ENCODE data around the gene LOXHD1.

Gene LOXHD1

DNA sequence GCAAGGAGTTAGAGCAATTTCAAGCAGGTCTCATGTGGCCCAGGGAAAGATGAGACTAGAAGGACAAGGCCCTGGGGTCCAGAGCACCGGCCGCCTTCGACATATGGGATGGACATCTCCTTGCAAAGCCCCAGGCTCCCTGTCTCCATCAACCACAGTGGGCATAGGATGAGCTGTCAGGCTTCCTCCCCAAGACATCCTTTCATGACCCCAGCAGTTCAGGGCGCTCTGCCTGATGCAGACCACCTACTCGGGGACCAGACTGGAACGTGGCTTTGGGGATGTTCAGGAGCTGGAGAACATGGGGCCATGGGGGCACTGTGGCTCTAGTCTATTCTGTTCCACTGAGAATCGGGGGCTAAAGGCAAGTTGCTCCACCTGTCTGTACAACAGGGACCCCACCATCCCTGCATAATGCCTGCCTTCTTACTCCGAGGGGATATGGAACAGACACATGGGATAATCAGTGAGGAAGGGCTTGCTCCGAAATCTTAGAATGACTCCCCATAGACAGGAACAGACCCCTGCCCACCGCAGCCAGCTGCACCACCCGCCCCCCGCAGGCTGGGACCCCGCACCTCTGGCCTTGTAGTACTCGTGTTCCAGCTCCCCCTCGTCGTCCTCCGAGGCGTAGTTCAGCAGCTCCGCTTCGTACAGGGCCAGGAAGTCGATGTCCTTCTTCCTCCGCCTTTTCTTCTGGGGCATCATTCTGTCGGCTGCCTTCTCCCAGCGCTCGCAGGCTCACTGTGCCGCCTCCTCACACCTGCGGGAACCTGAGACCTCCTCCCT is 500 bp downstream of the LOXHD1 start:
- intact Hi-C loops (cut with micrococcal nuclease) = loop anchor here (10.0 kb wide), 1 partner anchor 482 kb away; a partner anchor contains a TSS
- Mint-ChIP-seq H3K27ac (no peak overlapping the region), H3K9me3 (no peaks in the 10 kb centered on the region), H3K27me3 (no peaks in the 10 kb centered on the region), H3K4me1 (ENCODE audit: low read depth) (no peaks in the 10 kb centered on the region), H3K36me3 (ENCODE audit: low read depth) (no peaks in the 10 kb centered on the region), H3K4me3 (no peak overlapping the region)

DNA sequence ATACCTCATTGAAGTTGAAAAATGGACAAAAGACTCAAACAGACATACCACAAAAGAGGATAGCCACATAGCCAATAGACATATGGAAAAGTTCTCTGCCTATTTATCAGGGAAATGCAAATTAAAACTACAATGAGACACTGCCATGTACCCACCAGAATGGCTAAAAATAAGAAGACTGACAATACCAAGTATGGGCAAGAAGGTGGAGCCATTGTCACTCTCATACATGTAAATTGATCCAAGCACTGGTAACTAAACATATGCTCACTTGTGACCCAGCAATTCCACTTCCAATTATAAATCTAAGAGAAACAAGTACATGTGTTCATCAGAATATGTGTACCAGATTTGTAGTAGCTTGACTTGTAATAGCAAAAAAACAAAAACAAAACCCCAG is 4.6 kb downstream of the LOXHD1 start:
- H3K27ac Mint-ChIP-seq = no peak overlapping the region
- H3K4me1 Mint-ChIP-seq (ENCODE audit: low read depth) = no peaks in the 10 kb centered on the region
- no peak overlapping the region for H3K4me3 Mint-ChIP-seq
- H3K36me3 Mint-ChIP-seq (ENCODE audit: low read depth) = no peaks in the 10 kb centered on the region
- H3K9me3 Mint-ChIP-seq = no peaks in the 10 kb centered on the region
- intact Hi-C loops (cut with micrococcal nuclease) = loop anchor here (10.0 kb wide), 1 partner anchor 478 kb away; a partner anchor contains a TSS
- H3K27me3 Mint-ChIP-seq = peaks cover 1% of the 10 kb centered on the region

DNA sequence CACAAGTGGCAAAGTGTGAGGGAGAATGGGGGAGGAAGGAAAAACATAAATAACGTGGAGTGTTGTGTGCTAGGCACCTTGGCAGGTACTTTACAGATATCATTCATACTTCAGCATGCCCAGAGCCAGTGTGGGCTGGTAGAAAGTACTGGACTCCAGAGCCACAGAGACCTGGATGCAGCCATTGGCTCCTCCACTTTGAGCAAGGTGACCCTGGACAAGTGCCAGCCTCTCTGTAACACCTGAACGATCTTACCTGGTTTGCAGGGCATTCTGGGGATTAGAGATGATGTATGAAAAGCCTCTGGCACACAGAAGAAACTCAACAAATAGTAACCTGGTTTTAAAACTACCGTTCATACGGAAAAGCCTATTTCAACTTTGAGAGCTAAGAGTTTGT is 6.3 kb downstream of the LOXHD1 start:
- Mint-ChIP-seq H3K9me3 (no peaks in the 10 kb centered on the region), H3K27me3 (peaks cover 1% of the 10 kb centered on the region), H3K4me1 (ENCODE audit: low read depth) (no peaks in the 10 kb centered on the region), H3K4me3 (no peak overlapping the region), H3K36me3 (ENCODE audit: low read depth) (no peaks in the 10 kb centered on the region), H3K27ac (no peak overlapping the region)
- intact Hi-C loops (cut with micrococcal nuclease) = loop anchor here (10.0 kb wide), 1 partner anchor 476 kb away; a partner anchor contains a TSS

DNA sequence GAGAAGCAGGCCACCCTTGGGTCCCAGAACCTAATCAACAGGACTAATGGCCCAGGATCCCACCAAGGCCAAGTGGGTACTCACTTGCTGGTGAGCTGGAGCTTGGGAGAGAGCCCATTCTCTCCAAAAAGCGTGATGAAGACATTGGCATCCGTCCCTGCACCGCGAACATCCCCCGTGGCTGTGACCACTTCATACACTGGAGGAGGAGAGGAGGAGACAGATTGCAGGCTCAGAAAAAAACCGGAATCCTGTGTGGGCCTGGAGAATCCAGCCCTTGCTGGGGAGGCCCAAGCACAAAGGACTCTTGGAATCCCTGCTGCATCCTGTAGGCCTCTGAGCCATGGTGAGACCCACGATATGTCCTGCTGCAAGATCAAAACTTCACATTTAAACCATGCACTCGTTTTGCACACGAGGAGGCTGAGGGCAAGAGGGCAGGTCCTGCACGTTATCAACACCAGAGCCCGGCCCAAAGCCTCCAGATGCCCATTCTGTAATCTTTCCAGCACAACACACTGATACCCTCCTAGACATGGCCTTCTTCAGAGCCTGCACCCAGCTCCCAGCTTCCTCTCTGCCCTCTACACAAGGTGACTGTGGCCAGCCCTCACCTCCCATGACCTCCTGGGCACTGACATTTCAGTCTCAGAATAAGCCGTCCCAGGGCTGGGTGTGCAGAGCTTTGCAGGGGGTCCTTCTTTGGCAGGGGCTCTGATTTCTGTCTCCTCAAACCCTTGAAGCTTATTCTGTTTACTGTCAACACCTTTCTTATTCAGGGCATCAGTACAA is 7.8 kb downstream of the LOXHD1 start:
- Mint-ChIP-seq H3K9me3 (no peaks in the 10 kb centered on the region), H3K36me3 (ENCODE audit: low read depth) (no peaks in the 10 kb centered on the region), H3K4me3 (no peak overlapping the region), H3K4me1 (ENCODE audit: low read depth) (no peaks in the 10 kb centered on the region), H3K27me3 (peaks cover 1% of the 10 kb centered on the region), H3K27ac (no peak overlapping the region)
- intact Hi-C loops (cut with micrococcal nuclease) = no loop called here

DNA sequence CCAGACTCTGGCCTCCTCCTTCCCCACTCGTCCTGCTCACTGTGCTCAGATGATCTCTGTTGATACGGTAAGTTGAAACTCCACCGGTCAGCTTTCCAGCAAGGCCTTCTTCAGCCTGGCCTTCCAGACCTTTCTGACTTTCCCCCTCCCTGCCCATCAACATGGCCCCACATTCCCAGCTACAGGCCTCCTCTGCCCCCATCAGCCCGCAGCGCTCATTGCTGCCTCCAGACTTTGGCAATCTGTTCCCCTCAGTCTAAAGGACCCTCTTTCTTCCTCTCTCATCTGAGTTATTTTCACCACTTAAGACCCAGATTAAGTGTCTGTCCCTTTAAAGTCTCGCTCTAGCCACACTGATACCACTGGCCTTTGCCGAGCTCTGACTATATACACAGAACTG is 10.6 kb downstream of the LOXHD1 start:
- intact Hi-C loops (cut with micrococcal nuclease) = no loop called here
- Mint-ChIP-seq H3K27ac (no peak overlapping the region), H3K27me3 (peaks cover 1% of the 10 kb centered on the region), H3K36me3 (ENCODE audit: low read depth) (no peaks in the 10 kb centered on the region), H3K4me1 (ENCODE audit: low read depth) (no peaks in the 10 kb centered on the region), H3K4me3 (no peak overlapping the region), H3K9me3 (no peaks in the 10 kb centered on the region)

DNA sequence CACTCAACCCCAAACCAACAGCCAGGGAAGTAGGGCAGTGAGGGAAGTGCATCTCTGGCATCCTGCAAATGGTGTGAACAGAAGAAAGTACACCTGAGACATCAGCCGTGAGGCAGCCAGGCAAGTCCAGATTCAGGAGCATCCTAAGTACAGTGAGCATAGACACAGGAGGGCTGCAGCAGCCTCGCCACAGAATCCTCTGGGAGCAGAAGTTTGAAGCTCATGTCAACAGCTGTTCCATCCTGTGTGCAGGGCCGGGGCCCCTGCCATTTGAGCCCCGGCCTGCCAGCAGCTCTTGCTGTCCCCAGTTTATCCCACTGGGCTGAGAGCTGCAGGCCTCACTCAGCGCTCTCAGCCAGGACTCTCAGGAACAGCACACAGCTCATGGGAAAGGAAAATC is 14.5 kb downstream of the LOXHD1 start:
- no peak overlapping the region for H3K4me3 Mint-ChIP-seq
- intact Hi-C loops (cut with micrococcal nuclease) = no loop called here
- H3K27me3 Mint-ChIP-seq = no peaks in the 10 kb centered on the region
- no peaks in the 10 kb centered on the region for H3K36me3 Mint-ChIP-seq (ENCODE audit: low read depth)
- no peaks in the 10 kb centered on the region for H3K9me3 Mint-ChIP-seq
- H3K27ac Mint-ChIP-seq = no peak overlapping the region
- no peaks in the 10 kb centered on the region for H3K4me1 Mint-ChIP-seq (ENCODE audit: low read depth)

DNA sequence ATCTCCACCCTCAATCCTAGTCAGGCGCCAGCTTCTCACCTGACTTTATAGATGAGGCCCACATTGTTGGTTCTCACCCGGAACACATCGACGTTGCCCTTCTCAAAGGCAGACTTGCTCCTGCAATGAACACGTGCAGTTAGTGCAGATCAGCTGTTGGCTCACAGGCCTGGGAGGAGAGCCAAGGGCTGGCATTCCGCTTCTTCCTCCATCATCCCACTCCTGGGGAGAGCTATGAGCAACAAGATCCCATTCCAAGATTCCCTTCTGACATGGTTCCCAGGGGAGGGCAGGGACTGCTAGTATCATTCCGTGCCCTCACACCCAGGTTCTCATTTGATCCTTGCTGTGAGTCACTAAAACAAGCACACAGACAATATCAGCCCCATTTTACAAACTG is 15.1 kb downstream of the LOXHD1 start:
- no peak overlapping the region for H3K4me3 Mint-ChIP-seq
- no peak overlapping the region for H3K27ac Mint-ChIP-seq
- no peaks in the 10 kb centered on the region for H3K27me3 Mint-ChIP-seq
- H3K9me3 Mint-ChIP-seq = no peaks in the 10 kb centered on the region
- no peaks in the 10 kb centered on the region for H3K36me3 Mint-ChIP-seq (ENCODE audit: low read depth)
- no peaks in the 10 kb centered on the region for H3K4me1 Mint-ChIP-seq (ENCODE audit: low read depth)
- intact Hi-C loops (cut with micrococcal nuclease) = no loop called here

DNA sequence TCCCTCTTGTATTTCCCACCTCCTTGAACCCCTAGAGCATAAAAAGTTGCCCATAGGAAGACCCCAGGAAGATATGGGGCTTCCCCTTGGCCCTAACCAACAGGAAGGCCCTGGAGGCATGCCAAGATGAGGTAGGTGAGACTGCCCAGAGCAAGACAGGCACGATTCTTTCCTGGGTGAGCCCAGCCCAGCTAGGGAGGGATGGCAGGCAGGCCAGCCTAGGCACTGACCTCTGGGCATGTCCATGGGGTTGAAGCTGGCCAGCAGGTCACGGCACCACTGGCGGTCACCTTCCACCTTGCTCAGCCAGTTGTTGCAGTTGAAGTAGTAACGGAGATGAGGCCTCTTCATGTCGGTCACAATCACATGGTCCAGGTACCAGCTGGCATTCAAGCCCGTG is 17.6 kb downstream of the LOXHD1 start:
- H3K9me3 Mint-ChIP-seq = no peaks in the 10 kb centered on the region
- H3K4me1 Mint-ChIP-seq (ENCODE audit: low read depth) = no peaks in the 10 kb centered on the region
- H3K27ac Mint-ChIP-seq = no peak overlapping the region
- intact Hi-C loops (cut with micrococcal nuclease) = no loop called here
- no peaks in the 10 kb centered on the region for H3K27me3 Mint-ChIP-seq
- H3K36me3 Mint-ChIP-seq (ENCODE audit: low read depth) = no peaks in the 10 kb centered on the region
- no peak overlapping the region for H3K4me3 Mint-ChIP-seq

DNA sequence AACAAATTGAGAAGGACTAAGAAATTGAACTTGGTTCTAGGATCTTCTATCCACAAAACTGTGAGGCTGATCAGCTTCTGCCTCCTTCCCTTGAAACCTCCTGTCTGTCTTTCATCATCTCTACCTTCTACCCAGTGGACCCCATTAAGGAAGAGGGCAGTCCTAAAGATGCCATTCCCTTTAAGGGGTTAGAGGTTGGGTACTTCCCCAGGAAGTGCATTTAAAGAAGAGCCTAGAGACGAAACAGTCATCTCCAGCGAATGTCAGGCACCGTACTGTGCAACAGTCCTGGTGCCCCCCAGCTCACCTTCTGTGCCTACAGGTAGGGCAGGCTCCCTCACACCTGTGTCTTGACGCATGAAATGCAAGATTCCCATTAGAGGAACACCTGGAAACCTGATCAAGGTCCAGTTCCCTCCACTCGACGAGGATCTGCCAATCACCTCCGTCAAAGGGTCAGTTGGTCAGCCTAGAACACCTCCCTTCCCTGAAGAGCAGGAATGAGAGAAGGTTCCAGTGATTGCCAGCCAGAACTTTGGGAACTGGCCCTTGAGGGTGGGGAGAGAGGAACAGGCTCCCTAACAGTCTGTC is 20.9 kb downstream of the LOXHD1 start:
- Mint-ChIP-seq H3K4me3 (no peak overlapping the region), H3K9me3 (no peaks in the 10 kb centered on the region), H3K27ac (no peak overlapping the region), H3K36me3 (ENCODE audit: low read depth) (no peaks in the 10 kb centered on the region), H3K4me1 (ENCODE audit: low read depth) (no peaks in the 10 kb centered on the region), H3K27me3 (no peaks in the 10 kb centered on the region)
- intact Hi-C loops (cut with micrococcal nuclease) = no loop called here

DNA sequence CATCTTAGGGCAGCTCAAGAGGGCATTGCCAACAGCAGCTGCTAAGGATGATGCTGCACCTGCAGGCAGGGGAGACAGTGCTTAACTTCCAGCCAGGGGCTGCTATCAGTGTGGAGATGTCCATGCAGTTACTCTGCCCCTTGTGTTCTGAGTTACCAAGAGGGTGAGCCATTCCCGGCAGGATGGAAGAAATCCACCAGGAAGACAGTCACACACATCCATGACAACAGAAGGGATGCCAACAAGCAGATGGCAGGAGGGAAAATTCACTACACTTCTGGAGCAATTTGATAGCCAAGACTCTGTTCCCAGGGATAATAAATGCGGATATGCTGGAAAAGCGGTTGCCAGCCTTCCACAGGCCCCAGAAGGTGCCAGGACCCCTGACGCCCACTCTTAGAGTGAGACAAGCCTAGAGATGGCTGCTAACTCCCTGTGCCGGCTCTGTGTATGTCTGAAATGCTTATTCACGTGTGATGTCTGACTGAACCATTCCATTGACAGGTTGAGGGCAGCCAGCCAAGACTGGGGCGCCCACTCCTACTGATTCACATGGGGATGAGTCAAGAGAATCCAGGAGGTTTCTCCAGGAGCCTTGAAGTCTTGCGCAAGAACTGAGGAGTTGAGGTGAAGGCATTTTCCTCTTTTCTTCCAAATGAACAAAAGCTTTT is 24.5 kb downstream of the LOXHD1 start:
- no peaks in the 10 kb centered on the region for H3K9me3 Mint-ChIP-seq
- no peak overlapping the region for H3K27ac Mint-ChIP-seq
- no peaks in the 10 kb centered on the region for H3K27me3 Mint-ChIP-seq
- H3K4me1 Mint-ChIP-seq (ENCODE audit: low read depth) = no peaks in the 10 kb centered on the region
- H3K36me3 Mint-ChIP-seq (ENCODE audit: low read depth) = no peaks in the 10 kb centered on the region
- no peak overlapping the region for H3K4me3 Mint-ChIP-seq
- intact Hi-C loops (cut with micrococcal nuclease) = no loop called here

DNA sequence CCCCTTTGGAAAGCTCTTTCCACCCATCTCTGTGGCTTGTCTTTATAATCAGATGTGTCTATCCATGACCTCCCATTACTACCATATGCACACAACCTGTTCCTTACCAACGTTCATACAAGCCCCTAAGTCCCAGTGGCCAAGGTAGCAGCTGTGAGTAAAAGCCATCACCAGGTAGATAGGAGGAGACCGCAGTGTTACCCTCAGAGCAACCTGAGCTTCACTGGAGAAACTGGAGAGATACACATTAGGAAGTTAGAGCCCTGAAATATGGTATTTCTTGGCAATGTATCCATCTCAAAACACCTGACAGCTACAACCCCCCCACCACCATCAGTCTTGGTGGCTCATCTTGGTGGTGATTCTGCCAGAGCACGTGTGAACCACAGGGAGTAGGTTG is 26.0 kb downstream of the LOXHD1 start:
- Mint-ChIP-seq H3K27ac (no peak overlapping the region), H3K27me3 (no peaks in the 10 kb centered on the region), H3K36me3 (ENCODE audit: low read depth) (no peaks in the 10 kb centered on the region), H3K4me1 (ENCODE audit: low read depth) (no peaks in the 10 kb centered on the region), H3K4me3 (no peak overlapping the region), H3K9me3 (no peaks in the 10 kb centered on the region)
- intact Hi-C loops (cut with micrococcal nuclease) = no loop called here

DNA sequence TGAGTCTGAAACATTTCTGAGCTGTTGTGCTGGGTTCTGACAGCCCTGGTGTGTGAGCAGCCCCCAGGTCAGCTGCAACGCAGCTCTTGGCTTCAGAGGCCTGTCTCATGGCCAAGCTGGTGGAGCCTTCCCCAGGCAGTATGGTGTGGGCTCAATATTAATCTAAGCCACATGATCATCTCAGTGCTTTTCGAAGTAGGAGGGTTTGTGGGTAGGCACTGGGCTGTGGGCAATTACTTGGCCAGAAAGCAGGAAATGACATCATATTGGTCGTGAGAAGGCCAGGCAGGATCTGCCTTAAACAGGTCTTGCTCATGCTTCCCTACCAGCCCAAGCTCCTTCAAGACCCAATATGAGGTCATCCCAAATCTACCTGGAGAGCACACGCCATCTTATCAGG is 26.9 kb downstream of the LOXHD1 start:
- no peaks in the 10 kb centered on the region for H3K27me3 Mint-ChIP-seq
- H3K4me1 Mint-ChIP-seq (ENCODE audit: low read depth) = no peaks in the 10 kb centered on the region

DNA sequence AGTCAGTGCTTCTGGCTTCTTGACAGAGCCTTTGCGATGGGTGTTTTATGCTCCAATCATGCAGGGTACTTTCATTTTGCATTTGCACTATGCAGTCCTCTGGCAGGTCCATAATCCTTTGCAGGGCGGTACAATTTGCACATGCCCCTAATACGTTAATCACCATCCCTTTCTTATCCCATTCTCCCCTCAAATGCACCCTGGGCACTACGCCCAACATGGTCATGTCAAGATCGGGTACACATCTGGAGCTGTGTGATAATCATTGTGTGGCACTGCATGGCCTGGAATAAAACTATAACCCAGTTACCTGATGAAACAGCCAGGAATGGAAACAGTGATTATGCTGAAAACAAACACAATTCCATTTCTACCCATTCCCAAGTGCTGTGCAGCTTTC is 27.7 kb downstream of the LOXHD1 start:
- H3K27me3 Mint-ChIP-seq = no peaks in the 10 kb centered on the region
- H3K9me3 Mint-ChIP-seq = no peaks in the 10 kb centered on the region
- no peak overlapping the region for H3K4me3 Mint-ChIP-seq
- H3K4me1 Mint-ChIP-seq (ENCODE audit: low read depth) = no peaks in the 10 kb centered on the region
- H3K27ac Mint-ChIP-seq = no peak overlapping the region
- intact Hi-C loops (cut with micrococcal nuclease) = no loop called here
- H3K36me3 Mint-ChIP-seq (ENCODE audit: low read depth) = no peaks in the 10 kb centered on the region

More for the DNA sequence above, 26.9 kb downstream of the LOXHD1 start:
- intact Hi-C loops (cut with micrococcal nuclease) = no loop called here
- Mint-ChIP-seq H3K36me3 (ENCODE audit: low read depth) (no peaks in the 10 kb centered on the region), H3K27ac (no peak overlapping the region), H3K9me3 (no peaks in the 10 kb centered on the region), H3K4me3 (no peak overlapping the region)

DNA sequence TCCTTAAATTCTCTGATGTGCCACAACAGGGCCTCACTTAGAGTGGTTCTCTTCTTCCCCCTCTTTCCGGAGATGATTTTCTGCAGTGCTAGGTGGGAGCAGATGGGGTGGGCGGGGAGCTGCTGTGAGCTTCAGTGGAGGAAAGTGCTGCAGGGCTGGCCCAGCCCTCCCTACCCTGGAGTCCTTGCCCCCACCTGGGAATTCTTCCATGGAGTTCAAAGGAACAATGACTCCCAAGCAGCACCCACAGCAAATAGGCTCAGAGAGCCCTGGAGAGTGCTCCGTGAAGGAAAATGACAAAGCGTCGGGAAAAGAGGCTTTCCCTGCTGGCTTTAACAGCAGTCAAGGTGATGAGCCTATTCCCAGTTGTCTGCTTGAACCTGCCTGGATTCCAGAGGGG is 28.8 kb downstream of the LOXHD1 start:
- Mint-ChIP-seq H3K36me3 (ENCODE audit: low read depth) (no peaks in the 10 kb centered on the region), H3K27me3 (no peaks in the 10 kb centered on the region), H3K4me1 (ENCODE audit: low read depth) (no peaks in the 10 kb centered on the region), H3K4me3 (no peak overlapping the region), H3K27ac (no peak overlapping the region), H3K9me3 (no peaks in the 10 kb centered on the region)
- intact Hi-C loops (cut with micrococcal nuclease) = no loop called here

Data from dendritic cell treated with granulocyte-macrophage colony-stimulating factor and Interleukin-4, amounts not matched to agents 40 ng/mL and 50 ng/mL, for 4 days (primary cell).